Coronary artery (tissue), 2 donors: Measurements from ENCODE around the gene DPP3.

Experiments
- DNase-seq: peaks from one replicate; pipeline ENCODE4 v3.0.0-alpha.2; 2017; ENCODE audit warnings: low spot score
- H3K27ac ChIP-seq, 2 donors: fragments of 200-600 bp; sonication (generic); one replicate each; pipeline ENCODE4 v1.5.1; 2016 to 2019
- H3K4me3 ChIP-seq: fragments of 200-600 bp; sonication (generic); 2 replicates; pipeline ENCODE4 v1.5.1; 2016; ENCODE audit warnings: mild to moderate bottlenecking, moderate library complexity
- CTCF ChIP-seq: fragments of 200-600 bp; sonication (generic); IDR thresholded peaks from one replicate; pipeline ENCODE4 v1.5.1; 2019; ENCODE audit warnings: antibody characterized with exemption

DPP3 gene

GRCh38 chr11:66489636-66490035 lies 9.4 kb downstream of the DPP3 start:
- no peak overlapping the region for H3K4me3 ChIP-seq
- no peak overlapping the region for H3K27ac ChIP-seq
- no peak for TF ChIP-seq CTCF
- DNase-seq = no peak

- no peak for DNase-seq
- Histone ChIP-seq H3K4me3 (no peak overlapping the region), H3K27ac (no peak overlapping the region)
- no peak for TF ChIP-seq CTCF
Measured at GRCh38 chr11:66491315-66491935, 11.2 kb downstream of the DPP3 start.

GRCh38 chr11:66492161-66492865 lies 12.1 kb downstream of the DPP3 start:
- no peak for TF ChIP-seq CTCF
- no peak overlapping the region for H3K4me3 ChIP-seq

GRCh38 chr11:66493130-66493529 lies 12.9 kb downstream of the DPP3 start:
- Histone ChIP-seq H3K27ac (no peak overlapping the region), H3K4me3 (no peak overlapping the region)
- DNase-seq = no peak
- no peak for TF ChIP-seq CTCF

More at GRCh38 chr11:66492161-66492865, 12.1 kb downstream of the DPP3 start:
- DNase-seq = no peak
- H3K27ac ChIP-seq = no peak overlapping the region

- no peak for TF ChIP-seq CTCF
- Histone ChIP-seq H3K4me3 (no peak overlapping the region), H3K27ac (no peak overlapping the region)
- no peak for DNase-seq
Measured at GRCh38 chr11:66494458-66494857, 14.2 kb downstream of the DPP3 start.

- DNase-seq = no peak
- Histone ChIP-seq H3K4me3 (no peak overlapping the region), H3K27ac (no peak overlapping the region)
- TF ChIP-seq CTCF = no peak
Measured at GRCh38 chr11:66494935-66495334, 14.7 kb downstream of the DPP3 start.

- no peak for DNase-seq
- no peak overlapping the region for H3K27ac ChIP-seq
Measured at GRCh38 chr11:66495401-66495854, 15.2 kb downstream of the DPP3 start.

More at GRCh38 chr11:66495401-66495854, 15.2 kb downstream of the DPP3 start:
- no peak for TF ChIP-seq CTCF
- no peak overlapping the region for H3K4me3 ChIP-seq
